ENCODE measurements around the gene HTT.

DNA sequence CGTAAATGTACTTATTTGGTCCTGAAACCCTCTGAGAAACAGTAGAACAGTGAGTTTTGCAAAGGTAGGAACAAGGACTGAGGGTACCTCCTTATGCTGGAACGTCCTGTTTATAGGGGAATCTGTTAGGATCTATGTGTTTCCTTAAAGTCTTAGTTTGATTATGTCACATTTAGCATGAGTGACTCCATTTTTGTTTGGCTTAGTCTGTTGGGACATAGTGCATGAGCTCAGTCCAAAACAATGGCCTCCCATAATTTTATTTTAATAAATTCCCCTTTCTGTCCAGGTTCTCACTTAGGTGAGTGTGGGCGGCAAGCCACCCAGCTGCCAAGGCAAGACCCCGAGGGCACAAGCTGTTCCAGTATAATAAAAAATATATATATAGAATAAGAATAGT is 27.9 kb upstream of the HTT start:
- TF ChIP-seq, protein P1, sequence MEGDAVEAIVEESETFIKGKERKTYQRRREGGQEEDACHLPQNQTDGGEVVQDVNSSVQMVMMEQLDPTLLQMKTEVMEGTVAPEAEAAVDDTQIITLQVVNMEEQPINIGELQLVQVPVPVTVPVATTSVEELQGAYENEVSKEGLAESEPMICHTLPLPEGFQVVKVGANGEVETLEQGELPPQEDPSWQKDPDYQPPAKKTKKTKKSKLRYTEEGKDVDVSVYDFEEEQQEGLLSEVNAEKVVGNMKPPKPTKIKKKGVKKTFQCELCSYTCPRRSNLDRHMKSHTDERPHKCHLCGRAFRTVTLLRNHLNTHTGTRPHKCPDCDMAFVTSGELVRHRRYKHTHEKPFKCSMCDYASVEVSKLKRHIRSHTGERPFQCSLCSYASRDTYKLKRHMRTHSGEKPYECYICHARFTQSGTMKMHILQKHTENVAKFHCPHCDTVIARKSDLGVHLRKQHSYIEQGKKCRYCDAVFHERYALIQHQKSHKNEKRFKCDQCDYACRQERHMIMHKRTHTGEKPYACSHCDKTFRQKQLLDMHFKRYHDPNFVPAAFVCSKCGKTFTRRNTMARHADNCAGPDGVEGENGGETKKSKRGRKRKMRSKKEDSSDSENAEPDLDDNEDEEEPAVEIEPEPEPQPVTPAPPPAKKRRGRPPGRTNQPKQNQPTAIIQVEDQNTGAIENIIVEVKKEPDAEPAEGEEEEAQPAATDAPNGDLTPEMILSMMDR (IDR thresholded peaks at IDR 0.05), result no peak
- no peak for TF ChIP-seq POLR2AphosphoS5 (IDR thresholded peaks at IDR 0.05; ENCODE audit: insufficient read depth in 1 of 2, low read depth in 1 of 2)
- no peak for TF ChIP-seq POLR2A (IDR thresholded peaks at IDR 0.05)
